Small intestine (tissue), 7 donors: ENCODE measurements around the gene DMRTA2. TPM values are rescaled to one million over a fixed set of nuclear protein-coding genes. Genes with fewer than 3 reads are reported as not detected.

Experiments used
- DNase-seq, 2 donors: peaks; one replicate each; pipeline versions ENCODE4 v3.0.0 to v3.0.0-alpha.2; 2013
- FAIRE-seq: peaks from 2 replicates; lab custom pipeline; 2012; peaks lifted over from hg19 to GRCh38; lab: Jason Lieb, UNC
- H3K27ac ChIP-seq, 3 donors: one replicate each; pipeline ENCODE4 v1.5.1; 2013; ENCODE audit warnings: low read length in 2 of 3, mild to moderate bottlenecking in 2 of 3, control low read depth in 1 of 3, inconsistent platforms in 1 of 3, low read depth in 1 of 3, moderate library complexity in 1 of 3
- H3K27me3 ChIP-seq, 3 donors: one replicate each; pipeline ENCODE4 v1.6.1; 2013; ENCODE audit warnings: low read length in 3 of 3, inconsistent platforms in 1 of 3; ENCODE audit not compliant: control insufficient read depth in 3 of 3, insufficient read depth in 3 of 3
- H3K36me3 ChIP-seq, 3 donors: one replicate each; pipeline ENCODE4 v1.6.1; 2013; ENCODE audit warnings: low read length in 3 of 3, inconsistent platforms in 1 of 3, low read depth in 1 of 3, mild to moderate bottlenecking in 1 of 3, moderate library complexity in 1 of 3; ENCODE audit not compliant: control insufficient read depth in 3 of 3, insufficient read depth in 2 of 3
- H3K4me1 ChIP-seq, 3 donors: one replicate each; pipeline ENCODE4 v1.6.1; 2013; ENCODE audit warnings: low read length in 2 of 3, inconsistent platforms in 1 of 3, low read depth in 1 of 3, mild to moderate bottlenecking in 1 of 3, moderate library complexity in 1 of 3; ENCODE audit not compliant: control insufficient read depth in 3 of 3, insufficient read depth in 2 of 3
- H3K4me3 ChIP-seq, 3 donors: one replicate each; pipeline ENCODE4 v1.5.1; 2013; ENCODE audit warnings: low read length in 3 of 3, control low read depth in 1 of 3, inconsistent platforms in 1 of 3, low read depth in 1 of 3, mild to moderate bottlenecking in 1 of 3, moderate library complexity in 1 of 3
- H3K9me3 ChIP-seq, 2 donors: one replicate each; pipeline ENCODE4 v1.6.1; 2013; ENCODE audit warnings: low read depth in 1 of 2, low read length in 1 of 2; ENCODE audit not compliant: control insufficient read depth in 2 of 2, insufficient read depth in 1 of 2
- WGBS, 3 donors: extraction: QIAGEN DNeasy Blood & Tissue Kit; methylation state at CpG; one replicate each; pipeline ENCODE4 v1.1.7; 2013; 5-methylcytosine and 5-hydroxymethylcytosine counted together
- polyA plus RNA-seq, 4 donors: library from polyadenylated mRNA; stranded (reverse) in 3 of 4; unstranded in 1 of 4; fragments of 200-250 nt in 3 of 4; fragments of 120-200 nt in 1 of 4; gene quantifications; one replicate each; pipeline versions ENCODE4 v1.2.1 to v1.2.3, GENCODE V29; 2013
- donor health status: healthy with polysubstance abuse.
- donor health status: control.
- donor health status: control.
- donor health status: Bipolar disorder and iron deficiency.
- donor health status: healthy.

Gene DMRTA2
- polyA plus RNA-seq, 4 donors, result 0.03 TPM; not detected in 2

DNA sequence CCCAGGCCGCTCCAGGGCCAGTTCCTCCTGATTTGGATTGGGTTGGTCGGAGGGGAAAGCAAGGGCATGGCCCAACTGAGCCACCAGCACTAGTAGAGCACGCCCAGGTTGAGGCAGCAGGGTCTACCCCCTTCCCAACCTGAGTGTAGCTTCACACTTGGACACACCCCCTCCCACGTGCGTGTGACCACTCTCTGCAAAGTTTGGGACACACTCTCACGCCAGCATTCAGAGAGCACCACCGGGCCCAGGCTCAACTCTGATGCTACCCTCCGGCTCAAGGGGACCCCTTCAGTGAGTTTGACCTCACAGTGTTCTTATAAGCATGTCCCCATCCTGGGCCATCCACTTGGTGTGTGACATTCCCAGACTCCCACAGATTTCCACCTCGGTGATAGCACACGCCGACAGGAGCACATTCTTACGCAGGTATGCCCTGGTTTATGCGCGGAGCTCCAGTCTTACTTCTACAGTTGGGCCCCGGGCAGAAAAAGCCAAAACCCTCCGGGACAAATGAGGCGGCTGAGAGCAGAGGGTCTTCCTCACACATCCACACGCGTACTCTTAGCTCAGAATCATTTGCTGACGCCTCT is 3.0 kb upstream of the DMRTA2 start:
- Histone ChIP-seq H3K27ac (no peak overlapping the region), H3K4me1 (peaks cover 0 to 15% (median 2%) of the 10 kb centered on the region in 3 donors), H3K36me3 (no peaks in the 10 kb centered on the region), H3K27me3 (peaks cover 20 to 92% (median 70%) of the 10 kb centered on the region in 3 donors), H3K4me3 (no peak overlapping the region), H3K9me3 (no peaks in the 10 kb centered on the region)
- no peak for DNase-seq
- no peak for FAIRE-seq
- 12 to 15% (median 15%) methylated on average over 20 of the region's 20 CpGs for WGBS, 3 donors

DNA sequence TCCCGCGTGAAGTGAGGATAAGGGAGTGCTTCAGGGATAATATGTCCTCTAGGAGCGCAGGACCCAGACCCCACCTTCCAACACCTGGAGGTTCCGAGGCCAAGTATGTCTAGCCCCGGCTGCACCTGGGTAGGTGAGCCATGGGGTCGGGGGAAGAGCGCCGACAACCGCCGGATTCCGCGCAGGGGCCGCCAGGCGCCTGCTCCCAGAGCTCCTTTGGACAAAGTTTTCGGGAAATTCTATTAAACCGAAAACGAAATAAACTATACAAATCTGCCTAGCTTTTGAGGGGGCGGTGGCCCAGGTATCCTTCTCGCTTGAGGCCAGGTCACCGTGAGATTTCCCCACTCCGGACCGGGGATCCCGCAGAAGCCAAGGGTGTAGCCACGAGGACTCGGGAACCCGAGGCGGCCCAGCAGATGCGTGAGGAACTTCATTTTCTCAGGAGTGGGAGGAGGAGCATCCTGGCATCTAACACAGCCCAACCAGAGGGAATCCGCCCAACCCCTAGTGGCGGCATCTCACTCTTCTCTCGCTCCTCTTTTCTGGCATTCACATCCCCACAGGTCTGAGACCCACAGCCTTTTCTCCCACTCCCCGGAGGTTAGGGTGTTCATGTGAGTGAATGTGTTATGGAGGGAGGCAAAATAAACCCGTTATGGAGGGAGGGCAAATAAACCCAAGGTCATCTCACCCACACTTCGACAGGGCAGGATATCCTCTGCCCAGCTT is 2.3 kb upstream of the DMRTA2 start:
- H3K9me3 ChIP-seq, result no peaks in the 10 kb centered on the region
- no peak overlapping the region for H3K27ac ChIP-seq
- no peaks in the 10 kb centered on the region for H3K36me3 ChIP-seq
- FAIRE-seq (no peak), DNase-seq (peak in 1 of 2 donors; percentile 19)
- H3K4me3 ChIP-seq, result no peak overlapping the region
- H3K27me3 ChIP-seq, result peaks cover 26 to 92% (median 70%) of the 10 kb centered on the region in 3 donors
- WGBS, 3 donors, result 9 to 15% (median 12%) methylated on average over 33 to 34 of the region's 34 CpGs
- peaks cover 0 to 15% (median 2%) of the 10 kb centered on the region in 3 donors for H3K4me1 ChIP-seq

- Histone ChIP-seq H3K9me3 (no peaks in the 10 kb centered on the region), H3K4me3 (no peak overlapping the region), H3K27ac (no peak overlapping the region), H3K36me3 (no peaks in the 10 kb centered on the region), H3K27me3 (peaks cover 26 to 93% (median 71%) of the 10 kb centered on the region in 3 donors), H3K4me1 (peaks cover 0 to 15% (median 2%) of the 10 kb centered on the region in 3 donors)
- FAIRE-seq, result no peak
- 7 to 12% (median 12%) methylated on average over 40 of the region's 40 CpGs for WGBS, 3 donors
- DNase-seq, result peak in 1 of 2 donors; percentile 35
These were observed 1.7 kb upstream of the DMRTA2 start for GRCh38 chr1:50424884-50425375.

- H3K4me3 ChIP-seq, result peak overlapping the region in 2 of 3 donors; percentile 12 to 24
These were observed 1.0 kb upstream of the DMRTA2 start for GRCh38 chr1:50424045-50424883.

GRCh38 chr1:50423670-50424000 is 392 bp upstream of the DMRTA2 start:
- no peak for FAIRE-seq
- no peak overlapping the region for H3K27ac ChIP-seq
- peak in 1 of 2 donors; percentile 23 for DNase-seq
- peak overlapping the region in 1 of 3 donors; percentile 24 for H3K4me3 ChIP-seq
- no peaks in the 10 kb centered on the region for H3K9me3 ChIP-seq
- WGBS, 3 donors, result 2 to 4% (median 3%) methylated on average over 23 of the region's 23 CpGs
- H3K4me1 ChIP-seq, result peaks cover 0 to 15% (median 2%) of the 10 kb centered on the region in 3 donors
- peaks cover 36 to 95% (median 78%) of the 10 kb centered on the region in 3 donors for H3K27me3 ChIP-seq
- no peaks in the 10 kb centered on the region for H3K36me3 ChIP-seq

More at GRCh38 chr1:50424045-50424883, 1.0 kb upstream of the DMRTA2 start:
- 2 to 5% (median 3%) methylated on average over 35 of the region's 35 CpGs for WGBS, 3 donors
- Histone ChIP-seq H3K4me1 (peaks cover 0 to 15% (median 2%) of the 10 kb centered on the region in 3 donors), H3K36me3 (no peaks in the 10 kb centered on the region), H3K9me3 (no peaks in the 10 kb centered on the region), H3K27ac (no peak overlapping the region), H3K27me3 (peaks cover 30 to 96% (median 76%) of the 10 kb centered on the region in 3 donors)
- FAIRE-seq, result no peak
- DNase-seq, result peak in 1 of 2 donors; percentile 40

DNA sequence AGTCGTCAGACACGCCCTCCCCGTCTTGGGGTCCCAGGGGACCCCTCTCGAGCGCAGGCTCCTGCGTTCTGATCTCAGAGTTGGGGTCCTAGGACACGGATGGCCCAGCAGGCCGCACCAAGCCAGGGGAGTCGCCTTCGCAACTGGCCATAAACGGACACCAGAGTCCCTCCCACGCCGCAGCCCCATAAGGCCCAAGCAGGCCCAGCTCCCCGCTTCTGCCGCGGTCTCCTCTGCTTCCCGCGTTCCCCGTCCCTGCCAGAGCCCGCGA is 633 bp downstream of the DMRTA2 start:
- 7 to 10% (median 9%) methylated on average over 17 to 21 of the region's 21 CpGs for WGBS, 3 donors
- DNase-seq (no peak), FAIRE-seq (no peak)
- Histone ChIP-seq H3K27me3 (peaks cover 38 to 96% (median 76%) of the 10 kb centered on the region in 3 donors), H3K4me1 (peaks cover 0 to 12% (median 2%) of the 10 kb centered on the region in 3 donors), H3K36me3 (no peaks in the 10 kb centered on the region), H3K9me3 (no peaks in the 10 kb centered on the region), H3K27ac (no peak overlapping the region), H3K4me3 (no peak overlapping the region)

- Histone ChIP-seq H3K9me3 (no peaks in the 10 kb centered on the region), H3K4me1 (peaks cover 0 to 12% (median 2%) of the 10 kb centered on the region in 3 donors), H3K4me3 (no peak overlapping the region), H3K27ac (no peak overlapping the region), H3K36me3 (no peaks in the 10 kb centered on the region), H3K27me3 (peaks cover 40 to 96% (median 76%) of the 10 kb centered on the region in 3 donors)
- no peak for DNase-seq
- FAIRE-seq, result no peak
- WGBS, 3 donors, result 20 to 32% (median 29%) methylated on average over 27 of the region's 27 CpGs
These were observed 1.2 kb downstream of the DMRTA2 start for GRCh38 chr1:50421768-50422674.
